ENCODE results near the gene REXO5. TPM values are rescaled to one million over a fixed set of nuclear protein-coding genes. Genes with fewer than 3 reads are reported as not detected.

The REXO5 gene
- total and polyA plus RNA-seq, 2 of the 13 experiments (the other 11 are each of a cell fraction or from before 2014, with no cell fraction given), result 5.9 to 13.1 TPM

DNA sequence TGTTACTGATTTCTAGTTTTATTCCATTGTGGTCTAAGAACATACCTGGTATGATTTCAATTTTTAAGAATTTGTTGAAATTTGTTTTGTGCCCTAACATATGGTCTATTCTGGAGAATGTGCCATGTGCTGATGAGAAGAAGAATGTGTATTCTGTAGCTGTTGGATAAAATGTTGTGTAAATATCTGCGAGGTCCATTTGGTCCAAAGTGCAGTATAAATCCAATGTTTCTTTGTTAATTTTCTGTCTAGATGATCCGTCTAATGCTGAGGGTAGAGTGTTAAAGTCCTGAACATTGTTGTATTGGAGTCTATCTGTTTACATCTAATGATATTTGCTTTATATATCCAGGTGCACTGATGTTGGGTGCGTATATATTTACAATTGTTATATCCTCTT lies 32.6 kb upstream of the REXO5 start:
- no peak for ATAC-seq
- BruUV-seq (replicated peaks), result no TSS peak
- no peaks in the 10 kb centered on the region for H3K27me3 ChIP-seq (ENCODE audit: control insufficient read depth in 1 of 2, insufficient read depth in 2 of 2, low read length in 2 of 2)
- H3K9me3 ChIP-seq (ENCODE audit: low read length), result no peaks in the 10 kb centered on the region
- ChIA-PET POLR2A (no interaction called here), CTCF (ENCODE audit: low intra/inter-chr PET ratio, low total read pairs) (no interaction called here)
- FAIRE-seq, result no peak
- H3K9ac ChIP-seq (ENCODE audit: insufficient read depth, low read depth, low read length), result no peak overlapping the region
- H3K27ac ChIP-seq (ENCODE audit: extremely low read length, insufficient read depth, low read length), result no peak overlapping the region
- no peak overlapping the region for H3K4me2 ChIP-seq (ENCODE audit: low read depth, low read length)
- intact Hi-C loops (cut with micrococcal nuclease; ENCODE audit: unreplicated experiment) (no loop called here), in situ Hi-C loops (cut with HindIII; ENCODE audit: extremely low pct_ligation_motif_present, low pct_unique_long_range_greater_than_20kb) (no loop called here)
- H3K4me1 ChIP-seq (ENCODE audit: insufficient read depth, low read length), result no peaks in the 10 kb centered on the region
- H3K79me2 ChIP-seq (ENCODE audit: insufficient read depth, low read length), result no peaks in the 10 kb centered on the region
- H3K4me3 ChIP-seq (replicated peaks in 1 of 3; ENCODE audit: insufficient read depth in 1 of 3, low read depth in 2 of 3, low read length in 3 of 3), result no peak overlapping the region
- peaks cover 11 to 14% of the 10 kb centered on the region in 2 experiments; a peak in 4 of 5 replicates for H3K36me3 ChIP-seq (replicated peaks in 1 of 2; ENCODE audit: control insufficient read depth in 1 of 2, insufficient read depth in 2 of 2, low read length in 2 of 2)
- H4K20me1 ChIP-seq (ENCODE audit: insufficient read depth, low read length), result no peaks in the 10 kb centered on the region
- WGBS (ENCODE audit: low lambda C conversion rate), result 91% methylated on average over 3 of the region's 3 CpGs
- TF ChIP-seq ZNF572 (CRISPR knock-in tag; IDR thresholded peaks at IDR 0.05), result no peak
- TF ChIP-seq, protein P1, sequence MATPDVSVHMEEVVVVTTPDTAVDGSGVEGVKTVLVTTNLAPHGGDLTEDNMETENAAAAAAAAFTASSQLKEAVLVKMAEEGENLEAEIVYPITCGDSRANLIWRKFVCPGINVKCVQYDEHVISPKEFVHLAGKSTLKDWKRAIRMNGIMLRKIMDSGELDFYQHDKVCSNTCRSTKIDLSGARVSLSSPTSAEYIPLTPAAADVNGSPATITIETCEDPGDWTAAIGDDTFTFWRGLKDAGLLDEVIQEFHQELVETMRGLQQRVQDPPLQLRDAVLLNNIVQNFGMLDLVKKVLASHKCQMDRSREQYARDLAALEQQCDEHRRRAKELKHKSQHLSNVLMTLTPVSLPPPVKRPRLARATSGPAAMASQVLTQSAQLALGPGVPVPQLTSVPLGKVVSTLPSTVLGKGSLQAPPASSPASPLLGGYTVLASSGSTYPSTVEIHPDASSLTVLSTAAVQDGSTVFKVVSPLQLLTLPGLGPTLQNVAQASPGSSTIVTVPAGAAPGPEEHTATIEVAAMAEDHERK (CRISPR knock-in tag; IDR thresholded peaks at IDR 0.05; ENCODE audit: low read depth), result no peak
- TF ChIP-seq FIP1L1 (IDR thresholded peaks at IDR 0.05; ENCODE audit: borderline replicate concordance, insufficient read depth, low read depth, low read length), result no peak
- no peak for TF ChIP-seq IRF2 (CRISPR knock-in tag; IDR thresholded peaks at IDR 0.05)
- TF ChIP-seq HNRNPUL1 (IDR thresholded peaks at IDR 0.05; ENCODE audit: low read depth, low read length), result no peak
- TF ChIP-seq ZNF891 (CRISPR knock-in tag; IDR thresholded peaks at IDR 0.05), result no peak
- H2AFZ ChIP-seq (ENCODE audit: low read length), result no peak overlapping the region
- DNase-seq (ENCODE audit: low spot score), result no peak

GRCh38 chr16:20774703-20775362 lies 31.5 kb upstream of the REXO5 start:
- H3K79me2 ChIP-seq (ENCODE audit: insufficient read depth, low read length), result no peaks in the 10 kb centered on the region
- in situ Hi-C loops (cut with HindIII; ENCODE audit: extremely low pct_ligation_motif_present, low pct_unique_long_range_greater_than_20kb) (no loop called here), intact Hi-C loops (cut with micrococcal nuclease; ENCODE audit: unreplicated experiment) (no loop called here)
- no peak overlapping the region for H3K4me3 ChIP-seq (replicated peaks in 1 of 3; ENCODE audit: insufficient read depth in 1 of 3, low read depth in 2 of 3, low read length in 3 of 3)
- H3K36me3 ChIP-seq (replicated peaks in 1 of 2; ENCODE audit: control insufficient read depth in 1 of 2, insufficient read depth in 2 of 2, low read length in 2 of 2), result peaks cover 12 to 15% of the 10 kb centered on the region in 2 experiments; a peak in 4 of 5 replicates
- ATAC-seq, result peak; percentile 100
- peak; percentile 67 for DNase-seq (ENCODE audit: low spot score)
- no peak overlapping the region for H3K4me2 ChIP-seq (ENCODE audit: low read depth, low read length)
- BruUV-seq (replicated peaks), result no TSS peak
- no peak overlapping the region for H3K9ac ChIP-seq (ENCODE audit: insufficient read depth, low read depth, low read length)
- no peak overlapping the region for H2AFZ ChIP-seq (ENCODE audit: low read length)
- peak; percentile 54 for FAIRE-seq
- no peak overlapping the region for H3K27ac ChIP-seq (ENCODE audit: extremely low read length, insufficient read depth, low read length)
- no peaks in the 10 kb centered on the region for H3K27me3 ChIP-seq (ENCODE audit: control insufficient read depth in 1 of 2, insufficient read depth in 2 of 2, low read length in 2 of 2)
- ChIA-PET CTCF (ENCODE audit: low intra/inter-chr PET ratio, low total read pairs) (interaction anchor here (1.1 kb wide), 1 partner anchor 308 kb away, joined by 3 read pairs; no protein-coding TSS in a partner anchor), POLR2A (interaction anchor here (2.1 kb wide), 1 partner anchor 11 kb away, joined by 6 read pairs; the partner anchor contains the start of gene ACSM3)
- no peaks in the 10 kb centered on the region for H3K4me1 ChIP-seq (ENCODE audit: insufficient read depth, low read length)
- no peaks in the 10 kb centered on the region for H4K20me1 ChIP-seq (ENCODE audit: insufficient read depth, low read length)
- WGBS (ENCODE audit: low lambda C conversion rate), result 66% methylated on average over 7 of the region's 7 CpGs
- no peaks in the 10 kb centered on the region for H3K9me3 ChIP-seq (ENCODE audit: low read length)
- TF ChIP-seq ZSCAN25 (CRISPR knock-in tag; IDR thresholded peaks at IDR 0.05), result no peak; the same call in 1 of the 2 replicates
- TF ChIP-seq FOXA1 (IDR thresholded peaks at IDR 0.05), result no peak
- TF ChIP-seq FOXA1 (CRISPR knock-in tag; IDR thresholded peaks at IDR 0.05), result peak; percentile 27; the same call in 1 of the 2 replicates
- TF ChIP-seq HNRNPL (IDR thresholded peaks at IDR 0.05; ENCODE audit: low read depth, low read length), result peak; percentile 67; the same call in 1 of the 2 replicates
- TF ChIP-seq U2AF2 (IDR thresholded peaks at IDR 0.05; ENCODE audit: low read depth, low read length), result no peak
- no peak for TF ChIP-seq ZNF576 (CRISPR knock-in tag; IDR thresholded peaks at IDR 0.05)
- TF ChIP-seq IKZF1 (IDR thresholded peaks at IDR 0.05), result no peak
- TF ChIP-seq SALL1 (CRISPR knock-in tag; IDR thresholded peaks at IDR 0.05), result peak; percentile 60
- TF ChIP-seq CEBPG (CRISPR knock-in tag; IDR thresholded peaks at IDR 0.05), result no peak
- TF ChIP-seq ZNF317 (CRISPR knock-in tag; IDR thresholded peaks at IDR 0.05), result no peak
- TF ChIP-seq NRL (CRISPR knock-in tag; IDR thresholded peaks at IDR 0.05; ENCODE audit: borderline replicate concordance), result 0 out of 2 replicates have a peak, but pooled peaks have one; percentile 23
- TF ChIP-seq, protein P2, sequence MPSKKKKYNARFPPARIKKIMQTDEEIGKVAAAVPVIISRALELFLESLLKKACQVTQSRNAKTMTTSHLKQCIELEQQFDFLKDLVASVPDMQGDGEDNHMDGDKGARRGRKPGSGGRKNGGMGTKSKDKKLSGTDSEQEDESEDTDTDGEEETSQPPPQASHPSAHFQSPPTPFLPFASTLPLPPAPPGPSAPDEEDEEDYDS (CRISPR knock-in tag; IDR thresholded peaks at IDR 0.05), result no peak

Data from HepG2 (cell line).